Measurements from ENCODE around the gene LBR.

LBR gene

GRCh38 chr1:225366552-225366951, 61.3 kb downstream of the LBR start:
- no peak for DNase-seq

GRCh38 chr1:225366018-225366417, 61.8 kb downstream of the LBR start:
- DNase-seq: no peak

GRCh38 chr1:225364439-225364838, 63.4 kb downstream of the LBR start:
- DNase-seq: no peak

- DNase-seq: no peak
Observed at GRCh38 chr1:225362805-225363204, 65.0 kb downstream of the LBR start.

GRCh38 chr1:225361176-225361575, 66.7 kb downstream of the LBR start:
- no peak for DNase-seq

- DNase-seq: no peak
Observed at GRCh38 chr1:225360119-225360518, 67.7 kb downstream of the LBR start.

GRCh38 chr1:225355863-225356262, 72.0 kb downstream of the LBR start:
- no peak for DNase-seq

GRCh38 chr1:225354906-225355305, 72.9 kb downstream of the LBR start:
- DNase-seq: no peak

Measured in T1000 (cell line).